Astrocyte of the cerebellum (primary cell): ENCODE measurements around the gene MKKS.
A peak's percentile ranks its signal among the peaks of the same experiment; 100 is the strongest.

Experiments
- DNase-seq: peaks from one replicate; pipeline ENCODE4 v3.0.0-alpha.2; 2011; ENCODE audit warnings: low read depth
- H3K4me3 ChIP-seq: 2 replicates; pipeline ENCODE4 v1.5.1; 2011; ENCODE audit warnings: mild to moderate bottlenecking, low read depth, low read length, moderate library complexity
- CTCF ChIP-seq: IDR thresholded peaks from 2 replicates; pipeline ENCODE4 v1.5.1; 2012; ENCODE audit warnings: low read length, low read depth, moderate library complexity, mild to moderate bottlenecking; ENCODE audit errors: missing control alignments
- in situ Hi-C: cut with HindIII; loops from 2 replicates; pipeline ENCODE4 v1.10.0; 2017; ENCODE audit warnings: low sequenced_read_pairs

MKKS gene

DNA sequence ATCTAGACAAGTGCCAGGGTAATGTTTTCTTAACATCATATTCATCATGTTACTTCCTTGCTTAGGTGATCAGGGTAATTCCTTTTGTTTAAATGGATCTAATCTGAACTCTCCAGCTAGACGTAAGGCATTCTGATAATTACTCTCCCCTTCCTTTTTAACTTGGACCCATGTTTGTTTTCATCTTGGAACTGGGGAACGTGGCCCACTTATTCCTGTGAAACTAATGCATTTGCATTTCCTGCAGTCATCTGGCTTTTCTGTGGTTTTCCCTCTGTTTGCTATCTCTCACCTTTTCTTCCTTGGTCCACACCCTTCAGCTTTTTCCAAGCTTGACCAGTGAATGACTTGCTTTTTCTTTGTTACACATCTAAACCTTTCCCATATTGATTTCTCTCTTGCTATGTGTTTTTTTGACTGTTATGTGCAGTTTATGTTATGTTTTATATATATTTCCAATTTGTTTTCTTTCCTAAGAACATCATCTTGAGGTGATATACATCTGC is 34.4 kb upstream of the MKKS start:
- DNase-seq, result no peak
- no peak for TF ChIP-seq CTCF
- in situ Hi-C loops, result no loop called here
- H3K4me3 ChIP-seq, result no peak overlapping the region

- DNase-seq, result no peak
- TF ChIP-seq CTCF, result no peak
- in situ Hi-C loops, result no loop called here
- H3K4me3 ChIP-seq, result no peak overlapping the region
Measured at GRCh38 chr20:10467681-10468339, 33.8 kb upstream of the MKKS start.

GRCh38 chr20:10466855-10467254 is 32.8 kb upstream of the MKKS start:
- TF ChIP-seq CTCF, result no peak
- no peak for DNase-seq
- H3K4me3 ChIP-seq, result no peak overlapping the region
- in situ Hi-C loops, result no loop called here

DNA sequence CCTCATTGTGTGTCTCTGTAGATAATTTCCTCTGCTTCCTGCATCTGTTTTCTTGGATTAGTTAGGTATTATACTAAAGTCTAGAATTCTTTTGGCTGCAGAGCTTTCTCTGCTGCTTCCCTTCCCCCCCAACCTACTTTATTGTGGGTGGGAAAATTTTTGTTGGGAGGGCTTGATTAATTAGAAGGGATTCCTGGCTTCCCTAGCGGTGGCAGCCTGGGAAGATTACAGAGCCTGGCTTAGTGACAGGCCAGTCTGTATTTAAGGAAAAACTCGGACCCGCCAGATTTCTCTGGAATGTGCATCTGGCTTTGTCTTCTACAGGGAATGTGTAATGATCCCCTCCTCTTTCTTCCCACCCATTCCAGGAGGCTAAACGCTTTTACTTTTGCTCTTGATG is 32.3 kb upstream of the MKKS start:
- TF ChIP-seq CTCF, result no peak
- H3K4me3 ChIP-seq, result no peak overlapping the region
- DNase-seq, result peak; percentile 52
- in situ Hi-C loops, result no loop called here

- TF ChIP-seq CTCF, result no peak
- no peak overlapping the region for H3K4me3 ChIP-seq
- in situ Hi-C loops, result no loop called here
Measured at GRCh38 chr20:10465135-10465534, 31.1 kb upstream of the MKKS start.

GRCh38 chr20:10463622-10464021 is 29.6 kb upstream of the MKKS start:
- H3K4me3 ChIP-seq, result no peak overlapping the region
- in situ Hi-C loops, result no loop called here
- no peak for TF ChIP-seq CTCF
- no peak for DNase-seq

More at GRCh38 chr20:10465135-10465534, 31.1 kb upstream of the MKKS start:
- no peak for DNase-seq
